ENCODE results near the gene HMX1. TPM values are rescaled to one million over a fixed set of nuclear protein-coding genes. Genes with fewer than 3 reads are reported as not detected.

Gene HMX1
- total RNA-seq, 1 donor from 2014 or later: 1.1 TPM

- DNase-seq (ENCODE audit: low read depth, low spot score): no peak
- TF ChIP-seq CTCF (conservative IDR thresholded peaks at IDR 0.05): no peak
These were observed 17.2 kb upstream of the HMX1 start for GRCh38 chr4:8888856-8889255.

GRCh38 chr4:8886612-8887406, 15.2 kb upstream of the HMX1 start:
- Mint-ChIP-seq H3K27me3 (ENCODE audit: low read depth) (peaks cover 91% of the 10 kb centered on the region), H3K4me3 (no peak overlapping the region), H3K27ac (ENCODE audit: unreplicated experiment) (no peak overlapping the region), H3K4me1 (peaks cover 6% of the 10 kb centered on the region), H3K9me3 (no peaks in the 10 kb centered on the region), H3K36me3 (ENCODE audit: low read depth) (no peaks in the 10 kb centered on the region)
- TF ChIP-seq CTCF (conservative IDR thresholded peaks at IDR 0.05): peak; percentile 56
- no peak for DNase-seq (ENCODE audit: low read depth, low spot score)

More at GRCh38 chr4:8888856-8889255, 17.2 kb upstream of the HMX1 start:
- Mint-ChIP-seq H3K27ac (ENCODE audit: unreplicated experiment) (no peak overlapping the region), H3K4me1 (peaks cover 6% of the 10 kb centered on the region), H3K9me3 (no peaks in the 10 kb centered on the region), H3K4me3 (no peak overlapping the region), H3K27me3 (ENCODE audit: low read depth) (peaks cover 96% of the 10 kb centered on the region), H3K36me3 (ENCODE audit: low read depth) (no peaks in the 10 kb centered on the region)

- peaks cover 89% of the 10 kb centered on the region for H3K27me3 Mint-ChIP-seq (ENCODE audit: low read depth)
- peaks cover 6% of the 10 kb centered on the region for H3K4me1 Mint-ChIP-seq
- no peaks in the 10 kb centered on the region for H3K9me3 Mint-ChIP-seq
- no peaks in the 10 kb centered on the region for H3K36me3 Mint-ChIP-seq (ENCODE audit: low read depth)
- no peak for DNase-seq (ENCODE audit: low read depth, low spot score)
- no peak overlapping the region for H3K27ac Mint-ChIP-seq (ENCODE audit: unreplicated experiment)
- no peak for TF ChIP-seq CTCF (conservative IDR thresholded peaks at IDR 0.05)
- H3K4me3 Mint-ChIP-seq: no peak overlapping the region
These were observed 10.6 kb upstream of the HMX1 start for GRCh38 chr4:8882239-8882638.

- DNase-seq (ENCODE audit: low read depth, low spot score): no peak
- no peak for TF ChIP-seq CTCF (conservative IDR thresholded peaks at IDR 0.05)
- no peaks in the 10 kb centered on the region for H3K9me3 Mint-ChIP-seq
- H3K36me3 Mint-ChIP-seq (ENCODE audit: low read depth): no peaks in the 10 kb centered on the region
- peaks cover 89% of the 10 kb centered on the region for H3K27me3 Mint-ChIP-seq (ENCODE audit: low read depth)
- H3K27ac Mint-ChIP-seq (ENCODE audit: unreplicated experiment): no peak overlapping the region
- peaks cover 5% of the 10 kb centered on the region for H3K4me1 Mint-ChIP-seq
- H3K4me3 Mint-ChIP-seq: no peak overlapping the region
These were observed 9.2 kb upstream of the HMX1 start for GRCh38 chr4:8880851-8881250.

GRCh38 chr4:8879574-8879973, 7.9 kb upstream of the HMX1 start:
- Mint-ChIP-seq H3K4me3 (no peak overlapping the region), H3K9me3 (no peaks in the 10 kb centered on the region), H3K27me3 (ENCODE audit: low read depth) (peaks cover 93% of the 10 kb centered on the region), H3K36me3 (ENCODE audit: low read depth) (no peaks in the 10 kb centered on the region), H3K4me1 (no peaks in the 10 kb centered on the region), H3K27ac (ENCODE audit: unreplicated experiment) (no peak overlapping the region)
- no peak for TF ChIP-seq CTCF (conservative IDR thresholded peaks at IDR 0.05)
- DNase-seq (ENCODE audit: low read depth, low spot score): no peak
